ENCODE measurements around the gene PPARG.
A peak's percentile ranks its signal among the peaks of the same experiment; 100 is the strongest.
"Not testable (repeated sequence)": the region's sequence is repeated elsewhere in the genome, so short reads cannot be mapped to it uniquely, and the experiment has no call there.

The PPARG gene

GRCh38 chr3:12268049-12268735 lies 20.7 kb upstream of the PPARG start:
- H3K4me1 Mint-ChIP-seq: no peaks in the 10 kb centered on the region
- DNase-seq (no peak), ATAC-seq (no peak)
- no peaks in the 10 kb centered on the region for H3K36me3 Mint-ChIP-seq (ENCODE audit: low read depth)
- peaks cover 9% of the 10 kb centered on the region for H3K27me3 Mint-ChIP-seq
- H3K27ac Mint-ChIP-seq: no peak overlapping the region
- H3K9me3 Mint-ChIP-seq: no peaks in the 10 kb centered on the region
- H3K4me3 Mint-ChIP-seq: no peak overlapping the region

GRCh38 chr3:12270976-12271375 lies 17.9 kb upstream of the PPARG start:
- Mint-ChIP-seq H3K27me3 (peaks cover 10% of the 10 kb centered on the region), H3K36me3 (ENCODE audit: low read depth) (no peaks in the 10 kb centered on the region), H3K9me3 (no peaks in the 10 kb centered on the region), H3K4me3 (no peak overlapping the region), H3K4me1 (no peaks in the 10 kb centered on the region), H3K27ac (no peak overlapping the region)
- no peak for DNase-seq
- no peak for ATAC-seq

DNA sequence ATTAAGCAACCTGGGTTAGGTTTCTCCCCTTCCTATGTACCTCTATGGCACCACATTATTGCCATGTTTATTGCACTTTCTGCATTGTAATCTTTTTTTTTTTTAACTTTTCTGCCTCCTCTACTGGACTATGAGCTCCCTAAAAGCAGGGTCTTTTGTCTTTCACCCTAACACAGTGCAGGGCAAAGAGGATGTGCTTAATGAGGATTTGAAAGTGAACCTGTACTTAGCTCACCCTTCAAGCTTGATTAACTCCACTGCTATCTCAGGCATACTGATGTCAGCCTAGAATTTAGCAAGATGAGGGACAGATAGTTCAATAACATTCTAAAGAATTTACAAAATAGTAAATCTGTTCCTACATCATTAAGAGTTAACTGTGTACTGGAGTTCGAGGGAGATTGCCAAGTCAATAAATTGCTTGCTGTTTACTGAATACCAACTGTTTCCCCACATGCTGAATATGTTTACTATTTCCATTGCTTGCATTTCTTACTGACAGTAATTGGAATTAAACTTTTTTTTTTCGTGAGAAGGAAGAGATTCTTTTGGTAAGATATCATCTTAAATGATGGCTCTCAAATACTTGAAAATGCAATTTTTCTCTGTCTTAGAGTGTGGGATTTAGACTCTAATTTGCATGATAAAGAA lies 15.7 kb upstream of the PPARG start:
- ATAC-seq (no peak), DNase-seq (no peak)
- no peaks in the 10 kb centered on the region for H3K36me3 Mint-ChIP-seq (ENCODE audit: low read depth)
- H3K9me3 Mint-ChIP-seq: no peaks in the 10 kb centered on the region
- H3K27ac Mint-ChIP-seq: no peak overlapping the region
- peaks cover 22% of the 10 kb centered on the region for H3K27me3 Mint-ChIP-seq
- H3K4me1 Mint-ChIP-seq: peaks cover 1% of the 10 kb centered on the region
- no peak overlapping the region for H3K4me3 Mint-ChIP-seq

GRCh38 chr3:12275974-12276650 lies 12.8 kb upstream of the PPARG start:
- Mint-ChIP-seq H3K4me3 (no peak overlapping the region), H3K9me3 (no peaks in the 10 kb centered on the region), H3K4me1 (peaks cover 1% of the 10 kb centered on the region), H3K27me3 (peaks cover 37% of the 10 kb centered on the region), H3K36me3 (ENCODE audit: low read depth) (no peaks in the 10 kb centered on the region), H3K27ac (no peak overlapping the region)
- ATAC-seq: no peak
- DNase-seq: no peak

- ATAC-seq; H3K27ac Mint-ChIP-seq; DNase-seq; H3K4me3 Mint-ChIP-seq; H3K9me3 Mint-ChIP-seq; H3K4me1 Mint-ChIP-seq; H3K36me3 Mint-ChIP-seq (ENCODE audit: low read depth): not testable (repeated sequence)
- peaks cover 41% of the 10 kb centered on the region for H3K27me3 Mint-ChIP-seq
Measured at GRCh38 chr3:12276827-12277226, 12.0 kb upstream of the PPARG start.

- H3K9me3 Mint-ChIP-seq: no peaks in the 10 kb centered on the region
- ATAC-seq (no peak), DNase-seq (no peak)
- H3K36me3 Mint-ChIP-seq (ENCODE audit: low read depth): no peaks in the 10 kb centered on the region
- peaks cover 1% of the 10 kb centered on the region for H3K4me1 Mint-ChIP-seq
- peaks cover 41% of the 10 kb centered on the region for H3K27me3 Mint-ChIP-seq
- no peak overlapping the region for H3K27ac Mint-ChIP-seq
- H3K4me3 Mint-ChIP-seq: no peak overlapping the region
Measured at GRCh38 chr3:12278566-12278965, 10.3 kb upstream of the PPARG start.

DNA sequence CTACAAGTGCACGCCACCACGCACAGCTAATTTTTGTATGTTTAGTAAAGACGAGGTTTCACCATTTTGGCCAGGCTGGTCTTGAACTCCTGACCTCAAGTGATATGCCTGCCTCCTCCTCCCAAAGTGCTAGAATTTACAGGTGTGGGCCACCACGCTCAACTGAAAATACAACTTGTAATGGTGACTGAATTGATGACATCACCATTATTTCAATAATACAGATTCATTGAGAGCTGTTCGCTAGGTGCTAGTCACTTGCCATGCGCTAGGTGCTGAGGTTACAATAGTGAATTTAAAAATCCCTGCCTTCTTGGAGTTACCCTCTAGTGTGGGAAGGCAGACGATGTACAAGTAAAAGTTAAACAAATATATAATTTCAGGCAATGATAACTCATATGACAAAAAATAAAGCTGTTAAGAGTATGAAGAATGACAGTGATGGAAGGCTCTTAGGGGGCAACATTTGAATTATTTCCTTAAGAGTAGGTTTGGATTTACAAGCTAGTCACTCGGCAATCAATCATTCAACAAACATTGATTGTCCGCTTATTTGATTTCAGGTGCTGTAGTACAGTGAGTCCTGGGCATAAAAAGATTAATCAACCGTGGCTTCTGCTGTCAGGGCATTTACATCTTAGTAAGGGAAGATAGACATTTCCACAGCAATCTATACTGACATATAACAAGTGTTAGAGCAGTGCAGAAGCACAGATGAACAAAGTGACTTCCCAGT lies 9.1 kb upstream of the PPARG start:
- Mint-ChIP-seq H3K36me3 (ENCODE audit: low read depth) (peaks cover under 1% of the 10 kb centered on the region), H3K4me3 (no peak overlapping the region), H3K9me3 (peaks cover 1% of the 10 kb centered on the region), H3K27ac (no peak overlapping the region), H3K27me3 (peaks cover 50% of the 10 kb centered on the region), H3K4me1 (peaks cover 1% of the 10 kb centered on the region)
- ATAC-seq (no peak), DNase-seq (no peak)

GRCh38 chr3:12280357-12280806 lies 8.5 kb upstream of the PPARG start:
- Mint-ChIP-seq H3K27me3 (peaks cover 56% of the 10 kb centered on the region), H3K9me3 (peaks cover 7% of the 10 kb centered on the region), H3K4me3 (no peak overlapping the region), H3K27ac (no peak overlapping the region), H3K36me3 (ENCODE audit: low read depth) (peaks cover 1% of the 10 kb centered on the region), H3K4me1 (peaks cover 1% of the 10 kb centered on the region)
- ATAC-seq: no peak
- no peak for DNase-seq

DNA sequence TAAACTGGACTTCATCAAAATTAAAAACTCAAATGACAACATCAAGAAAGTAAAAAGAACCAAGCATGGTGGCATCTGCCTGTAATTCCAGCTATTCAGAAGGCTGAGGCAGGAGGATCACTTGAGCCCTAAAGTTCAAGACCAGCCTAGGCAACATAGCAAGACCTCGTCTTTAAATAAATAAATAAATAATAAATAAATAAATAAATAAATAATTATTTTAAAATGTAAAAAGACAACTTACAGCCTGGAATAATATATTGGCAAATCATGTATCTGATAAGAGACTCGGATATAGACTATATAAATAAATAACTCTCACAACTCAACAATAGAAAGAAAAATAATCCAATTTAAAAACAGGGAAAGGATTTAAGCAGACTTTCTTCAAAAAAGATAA lies 4.3 kb upstream of the PPARG start:
- no peak overlapping the region for H3K4me3 Mint-ChIP-seq
- peaks cover 19% of the 10 kb centered on the region for H3K4me1 Mint-ChIP-seq
- H3K9me3 Mint-ChIP-seq: peaks cover 7% of the 10 kb centered on the region
- H3K27ac Mint-ChIP-seq: no peak overlapping the region
- no peak for ATAC-seq
- peaks cover 1% of the 10 kb centered on the region for H3K36me3 Mint-ChIP-seq (ENCODE audit: low read depth)
- peaks cover 71% of the 10 kb centered on the region for H3K27me3 Mint-ChIP-seq
- DNase-seq: no peak

GRCh38 chr3:12285003-12285555 lies 3.8 kb upstream of the PPARG start:
- DNase-seq (no peak), ATAC-seq (no peak)
- Mint-ChIP-seq H3K27me3 (peaks cover 70% of the 10 kb centered on the region), H3K9me3 (peaks cover 7% of the 10 kb centered on the region), H3K36me3 (ENCODE audit: low read depth) (peaks cover 1% of the 10 kb centered on the region), H3K4me3 (no peak overlapping the region), H3K27ac (no peak overlapping the region), H3K4me1 (peaks cover 19% of the 10 kb centered on the region)

- not testable (repeated sequence) for H3K27ac Mint-ChIP-seq; DNase-seq; H3K36me3 Mint-ChIP-seq (ENCODE audit: low read depth); H3K9me3 Mint-ChIP-seq; ATAC-seq; H3K4me3 Mint-ChIP-seq
- Mint-ChIP-seq H3K4me1 (peaks cover 19% of the 10 kb centered on the region), H3K27me3 (peaks cover 63% of the 10 kb centered on the region)
Measured at GRCh38 chr3:12285779-12286178, 3.1 kb upstream of the PPARG start.

GRCh38 chr3:12286504-12286903 lies 2.4 kb upstream of the PPARG start:
- H3K4me3 Mint-ChIP-seq: peak overlapping the region; percentile 56
- H3K9me3 Mint-ChIP-seq: peaks cover 7% of the 10 kb centered on the region
- no peak for ATAC-seq
- H3K27me3 Mint-ChIP-seq: peaks cover 66% of the 10 kb centered on the region
- H3K4me1 Mint-ChIP-seq: peaks cover 19% of the 10 kb centered on the region
- no peak overlapping the region for H3K27ac Mint-ChIP-seq
- H3K36me3 Mint-ChIP-seq (ENCODE audit: low read depth): peaks cover 1% of the 10 kb centered on the region
- no peak for DNase-seq

DNA sequence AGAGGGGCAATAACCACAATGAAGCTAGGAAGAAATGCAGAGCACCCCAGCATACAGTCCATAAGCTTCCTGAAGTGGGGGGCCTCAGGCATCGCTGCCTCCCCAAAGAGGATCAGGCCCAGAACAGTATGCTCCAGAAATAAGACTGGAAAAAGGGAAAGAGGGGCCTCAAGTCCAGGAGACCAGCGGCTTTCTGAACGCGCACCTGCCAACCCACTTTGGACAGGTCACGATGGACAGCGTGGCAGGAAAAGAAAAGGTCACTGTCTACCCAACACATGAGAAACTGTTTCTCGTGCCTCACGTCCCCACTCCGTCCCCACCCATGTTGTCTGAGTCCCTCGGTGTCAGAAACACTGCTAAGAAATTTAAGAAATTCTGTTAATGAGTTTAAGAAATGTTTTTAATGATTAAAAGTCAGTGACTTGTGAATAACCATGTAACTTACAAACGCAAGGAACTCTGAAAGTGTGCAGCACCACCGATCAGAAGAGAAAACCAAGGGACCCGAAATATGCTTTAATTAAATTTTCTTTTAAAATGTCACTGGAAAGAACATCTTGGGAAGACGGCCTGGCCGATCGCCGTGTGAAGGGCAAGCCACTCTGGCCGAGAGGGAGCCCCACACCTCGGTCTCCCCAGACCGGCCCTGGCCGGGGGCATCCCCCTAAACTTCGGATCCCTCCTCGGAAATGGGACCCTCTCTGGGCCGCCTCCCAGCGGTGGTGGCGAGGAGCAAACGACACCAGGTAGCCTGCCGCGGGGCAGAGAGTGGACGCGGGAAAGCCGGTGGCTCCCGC lies 1.7 kb upstream of the PPARG start:
- Mint-ChIP-seq H3K4me1 (peaks cover 19% of the 10 kb centered on the region), H3K9me3 (peaks cover 7% of the 10 kb centered on the region), H3K36me3 (ENCODE audit: low read depth) (peaks cover 1% of the 10 kb centered on the region), H3K4me3 (peak overlapping the region; percentile 56), H3K27ac (peak overlapping the region; percentile 31), H3K27me3 (peaks cover 66% of the 10 kb centered on the region)
- no peak for ATAC-seq
- peak; percentile 18 for DNase-seq
